Endodermal cell (in vitro differentiated cells): ENCODE data around the gene DICER1. TPM values are rescaled to one million over a fixed set of nuclear protein-coding genes. Genes with fewer than 3 reads are reported as not detected.

ENCODE experiments used
- DNase-seq: peaks from one replicate; pipeline ENCODE4 v3.0.0-alpha.2; 2017
- H3K27ac ChIP-seq: 2 replicates; pipeline ENCODE4 v1.5.1; 2013; ENCODE audit warnings: mild to moderate bottlenecking, low read depth, low read length, moderate library complexity
- H3K27me3 ChIP-seq: 2 replicates; pipeline ENCODE4 v1.6.1; 2013; ENCODE audit warnings: mild to moderate bottlenecking, low read length, moderate library complexity; ENCODE audit not compliant: insufficient read depth, control insufficient read depth, poor library complexity, severe bottlenecking
- H3K36me3 ChIP-seq: 2 replicates; pipeline ENCODE4 v1.7.0; 2013; ENCODE audit warnings: mild to moderate bottlenecking, low read length, moderate library complexity; ENCODE audit not compliant: control insufficient read depth, insufficient read depth
- H3K4me1 ChIP-seq: one replicate; pipeline ENCODE4 v1.7.0; 2013; ENCODE audit warnings: low read length; ENCODE audit not compliant: control insufficient read depth, insufficient read depth
- H3K4me3 ChIP-seq: 2 replicates; pipeline ENCODE4 v1.5.1; 2013; ENCODE audit warnings: mild to moderate bottlenecking, low read length, moderate library complexity
- H3K9ac ChIP-seq: 2 replicates; pipeline ENCODE4 v1.6.1; 2013; ENCODE audit warnings: mild to moderate bottlenecking, low read length, moderate library complexity; ENCODE audit not compliant: poor library complexity, severe bottlenecking; ENCODE audit errors: extremely low read depth
- H3K9me3 ChIP-seq: 2 replicates; pipeline ENCODE4 v1.6.1; 2013; ENCODE audit warnings: mild to moderate bottlenecking, low read length, moderate library complexity; ENCODE audit not compliant: control insufficient read depth
- H3K27ac Mint-ChIP-seq: 2 replicates; pipeline ENCODE4 v1.8.0; 2020; ENCODE audit warnings: mixed read lengths
- H3K27me3 Mint-ChIP-seq: 2 replicates; pipeline ENCODE4 v1.8.0; 2021; ENCODE audit warnings: mild to moderate bottlenecking, mixed read lengths; ENCODE audit not compliant: insufficient read depth
- H3K36me3 Mint-ChIP-seq: 2 replicates; pipeline ENCODE4 v1.8.0; 2020; ENCODE audit warnings: low read depth, mixed read lengths
- H3K4me1 Mint-ChIP-seq: 2 replicates; pipeline ENCODE4 v1.8.0; 2020; ENCODE audit warnings: mixed read lengths
- H3K4me3 Mint-ChIP-seq: 2 replicates; pipeline ENCODE4 v1.8.0; 2020; ENCODE audit warnings: mild to moderate bottlenecking, moderate library complexity, mixed read lengths
- H3K9me3 Mint-ChIP-seq: 2 replicates; pipeline ENCODE4 v1.8.0; 2020; ENCODE audit warnings: mild to moderate bottlenecking, mixed read lengths
- WGBS, 2 experiments: methylation state at CpG; one replicate each; pipeline versions ENCODE4 v1.1.5 to v1.1.7; 2013; ENCODE audit warnings: missing lambda C conversion rate in 2 of 2, mixed read lengths in 1 of 2; ENCODE audit not compliant: insufficient coverage in 1 of 2, insufficient read length in 1 of 2; 5-methylcytosine and 5-hydroxymethylcytosine counted together
- total RNA-seq, 2 donors: library from RNA; stranded (reverse); fragmentation: NEBNext Ultra II Directional in 1 of 2; extraction: Animal tissue kit (Norgen Biotek cat#: 25700) in 1 of 2; gene quantifications; 2 replicates in 1 of 2; 3 replicates in 1 of 2; pipeline ENCODE4 v1.2.1, GENCODE V29; 2021
- TF ChIP-seq, protein P1 (sequence below): fragments of 200-600 bp; sonication (generic); conservative IDR thresholded peaks from 2 replicates; pipeline ENCODE4 v1.5.0; 2021; ENCODE audit warnings: antibody characterized with exemption, mild to moderate bottlenecking

DICER1 gene
- total RNA-seq, 2 donors from 2014 or later = 66.1 to 69.2 TPM

DNA sequence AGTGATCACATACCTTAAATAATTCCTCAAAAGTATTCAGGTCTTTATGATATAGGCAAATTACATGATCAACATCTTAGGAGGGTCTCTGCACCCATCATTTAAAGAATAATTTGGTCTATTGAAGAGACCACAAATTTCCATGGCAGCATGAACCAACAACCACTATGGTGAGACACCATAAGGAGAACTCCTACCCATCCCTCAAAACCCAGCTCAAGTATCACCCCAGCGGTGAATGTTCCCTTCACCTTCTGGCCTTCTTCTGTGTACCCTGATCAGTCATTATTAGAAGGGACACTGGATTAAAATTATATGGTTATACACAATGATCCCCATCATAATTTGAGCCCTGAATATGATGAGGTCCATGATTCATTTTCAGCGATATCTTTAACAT is 81.5 kb downstream of the DICER1 start:
- Mint-ChIP-seq H3K4me1 (peaks cover 2% of the 10 kb centered on the region), H3K27ac (no peak overlapping the region), H3K4me3 (no peak overlapping the region), H3K9me3 (no peaks in the 10 kb centered on the region), H3K36me3 (no peaks in the 10 kb centered on the region), H3K27me3 (no peaks in the 10 kb centered on the region)
- H3K4me1 ChIP-seq = no peaks in the 10 kb centered on the region
- no peak overlapping the region for H3K4me3 ChIP-seq
- no peaks in the 10 kb centered on the region for H3K27me3 ChIP-seq
- 86 to 96% methylated on average over 1 to 2 of the region's 2 CpGs for WGBS, 2 experiments
- H3K9ac ChIP-seq = no peak overlapping the region
- no peak for DNase-seq
- H3K9me3 ChIP-seq = no peaks in the 10 kb centered on the region
- no peak overlapping the region for H3K27ac ChIP-seq
- no peaks in the 10 kb centered on the region for H3K36me3 ChIP-seq
- TF ChIP-seq, protein P1, sequence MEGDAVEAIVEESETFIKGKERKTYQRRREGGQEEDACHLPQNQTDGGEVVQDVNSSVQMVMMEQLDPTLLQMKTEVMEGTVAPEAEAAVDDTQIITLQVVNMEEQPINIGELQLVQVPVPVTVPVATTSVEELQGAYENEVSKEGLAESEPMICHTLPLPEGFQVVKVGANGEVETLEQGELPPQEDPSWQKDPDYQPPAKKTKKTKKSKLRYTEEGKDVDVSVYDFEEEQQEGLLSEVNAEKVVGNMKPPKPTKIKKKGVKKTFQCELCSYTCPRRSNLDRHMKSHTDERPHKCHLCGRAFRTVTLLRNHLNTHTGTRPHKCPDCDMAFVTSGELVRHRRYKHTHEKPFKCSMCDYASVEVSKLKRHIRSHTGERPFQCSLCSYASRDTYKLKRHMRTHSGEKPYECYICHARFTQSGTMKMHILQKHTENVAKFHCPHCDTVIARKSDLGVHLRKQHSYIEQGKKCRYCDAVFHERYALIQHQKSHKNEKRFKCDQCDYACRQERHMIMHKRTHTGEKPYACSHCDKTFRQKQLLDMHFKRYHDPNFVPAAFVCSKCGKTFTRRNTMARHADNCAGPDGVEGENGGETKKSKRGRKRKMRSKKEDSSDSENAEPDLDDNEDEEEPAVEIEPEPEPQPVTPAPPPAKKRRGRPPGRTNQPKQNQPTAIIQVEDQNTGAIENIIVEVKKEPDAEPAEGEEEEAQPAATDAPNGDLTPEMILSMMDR = no peak

DNA sequence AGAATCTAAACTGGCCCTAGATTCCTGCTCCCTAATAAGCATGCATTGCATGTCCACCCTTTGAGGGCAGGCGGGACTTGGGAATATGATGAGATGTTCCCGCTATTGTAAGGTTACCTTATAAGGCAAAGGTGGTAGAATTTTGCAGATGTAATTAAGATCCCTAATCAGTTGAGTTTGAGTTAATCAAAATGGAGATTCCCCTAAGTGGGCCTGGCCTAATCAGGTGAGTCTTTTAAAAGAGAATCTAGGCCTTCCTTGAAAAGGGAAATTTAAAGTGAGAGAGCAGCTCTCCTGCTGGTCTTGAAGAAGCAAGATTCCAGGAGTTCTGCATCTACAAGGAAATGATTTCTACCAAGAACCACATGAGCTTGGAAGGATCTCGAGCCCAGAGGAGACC is 83.4 kb downstream of the DICER1 start:
- WGBS, 2 experiments = 92 to 98% methylated on average over 2 to 3 of the region's 3 CpGs
- H3K4me1 ChIP-seq = no peaks in the 10 kb centered on the region
- Mint-ChIP-seq H3K4me1 (peaks cover 3% of the 10 kb centered on the region), H3K36me3 (no peaks in the 10 kb centered on the region), H3K27ac (no peak overlapping the region), H3K9me3 (no peaks in the 10 kb centered on the region), H3K4me3 (no peak overlapping the region), H3K27me3 (no peaks in the 10 kb centered on the region)
- no peak overlapping the region for H3K4me3 ChIP-seq
- H3K36me3 ChIP-seq = no peaks in the 10 kb centered on the region
- no peaks in the 10 kb centered on the region for H3K9me3 ChIP-seq
- no peak overlapping the region for H3K27ac ChIP-seq
- TF ChIP-seq, protein P1 = no peak
- no peak overlapping the region for H3K9ac ChIP-seq
- no peak for DNase-seq
- no peaks in the 10 kb centered on the region for H3K27me3 ChIP-seq

DNA sequence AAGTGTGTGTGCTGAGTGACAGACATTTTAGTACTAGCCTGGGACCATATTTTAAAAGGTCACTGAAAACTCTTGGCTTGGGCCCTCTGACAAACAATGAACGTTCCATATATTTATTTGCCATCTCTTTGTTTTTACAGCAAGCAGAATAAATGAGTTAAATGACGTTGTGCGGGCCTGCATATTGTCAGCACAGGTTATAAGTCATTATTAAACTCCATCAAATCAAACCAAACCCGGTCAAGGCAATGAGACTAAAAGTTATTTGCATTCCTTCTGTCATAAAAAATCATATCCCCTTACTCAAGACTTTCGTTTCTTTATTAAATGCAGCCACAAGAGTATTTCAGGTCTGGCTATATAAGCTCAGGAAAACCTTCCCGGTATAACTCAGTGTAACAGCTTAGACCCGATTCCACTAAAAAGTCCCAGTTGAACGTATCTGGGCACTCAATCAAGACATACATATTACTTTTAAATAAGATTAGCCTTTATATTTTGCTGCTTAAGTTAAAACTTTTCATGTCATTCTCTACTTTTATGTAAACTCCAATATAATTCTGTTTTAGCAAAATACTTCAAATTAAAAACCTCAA is 84.9 kb downstream of the DICER1 start:
- H3K4me1 ChIP-seq = no peaks in the 10 kb centered on the region
- H3K9ac ChIP-seq = no peak overlapping the region
- no peak overlapping the region for H3K4me3 ChIP-seq
- H3K27me3 ChIP-seq = no peaks in the 10 kb centered on the region
- Mint-ChIP-seq H3K4me3 (no peak overlapping the region), H3K27ac (no peak overlapping the region), H3K27me3 (peaks cover 4% of the 10 kb centered on the region), H3K9me3 (no peaks in the 10 kb centered on the region), H3K36me3 (no peaks in the 10 kb centered on the region), H3K4me1 (peaks cover 15% of the 10 kb centered on the region)
- DNase-seq = no peak
- no peaks in the 10 kb centered on the region for H3K9me3 ChIP-seq
- H3K36me3 ChIP-seq = no peaks in the 10 kb centered on the region
- H3K27ac ChIP-seq = no peak overlapping the region
- TF ChIP-seq, protein P1 = no peak
- 92 to 95% methylated on average over 6 to 8 of the region's 8 CpGs for WGBS, 2 experiments
